K562 treated with DMSO at 1 percent for 48 hours (cell line): Measurements from ENCODE around the gene SNAPC3. TPM values are rescaled to one million over a fixed set of nuclear protein-coding genes. Genes with fewer than 3 reads are reported as not detected.

ENCODE experiments used
- total RNA-seq: library from RNA; unstranded; fragments of 300-600 nt; gene quantifications from 2 replicates; pipeline ENCODE4 v1.2.3, GENCODE V29; 2022; ENCODE audit warnings: low replicate concordance; ENCODE audit errors: extremely low read depth

The SNAPC3 gene
- total RNA-seq, result not detected in 2 replicates

DNA sequence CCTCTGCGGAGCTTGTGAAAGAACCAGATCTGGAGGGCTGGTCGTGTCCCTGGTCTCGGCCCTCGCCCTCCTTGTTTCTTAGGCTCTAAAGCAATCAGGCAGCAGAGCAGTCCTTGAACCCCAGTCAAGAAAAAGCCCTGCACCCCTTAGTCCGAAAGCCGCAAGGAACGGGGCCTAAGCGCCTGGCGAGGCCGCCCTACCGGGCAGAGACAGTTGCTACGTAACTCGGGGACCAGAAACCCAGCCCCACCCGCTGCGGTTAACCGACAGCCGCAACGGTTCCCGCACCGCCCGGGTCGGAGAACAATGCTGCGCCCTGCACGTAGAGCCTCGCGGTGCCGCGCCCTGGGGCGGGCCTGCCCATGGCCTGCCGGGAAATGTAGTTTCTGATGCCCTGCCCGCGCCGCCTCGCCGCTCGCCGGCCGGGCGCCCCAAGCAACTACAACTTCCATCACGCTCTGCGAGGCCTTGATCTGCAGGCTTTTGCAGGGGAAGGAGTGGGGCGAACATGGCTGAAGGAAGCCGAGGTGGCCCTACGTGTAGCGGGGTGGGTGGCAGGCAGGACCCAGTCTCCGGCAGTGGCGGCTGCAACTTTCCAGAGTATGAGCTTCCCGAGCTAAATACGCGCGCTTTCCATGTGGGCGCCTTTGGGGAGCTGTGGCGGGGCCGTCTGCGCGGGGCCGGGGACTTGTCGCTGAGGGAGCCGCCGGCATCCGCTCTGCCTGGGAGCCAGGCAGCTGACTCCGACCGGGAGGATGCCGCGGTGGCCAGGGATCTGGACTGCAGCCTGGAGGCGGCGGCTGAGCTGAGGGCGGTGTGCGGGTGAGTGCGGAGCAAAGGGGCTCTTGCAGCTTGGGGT is at the start of gene SNAPC3:
SNAPC3 (plus strand) TSS at position 505 of the 859 bp plus-strand sequence; CDS start at position 509, 4 bp downstream.

DNA sequence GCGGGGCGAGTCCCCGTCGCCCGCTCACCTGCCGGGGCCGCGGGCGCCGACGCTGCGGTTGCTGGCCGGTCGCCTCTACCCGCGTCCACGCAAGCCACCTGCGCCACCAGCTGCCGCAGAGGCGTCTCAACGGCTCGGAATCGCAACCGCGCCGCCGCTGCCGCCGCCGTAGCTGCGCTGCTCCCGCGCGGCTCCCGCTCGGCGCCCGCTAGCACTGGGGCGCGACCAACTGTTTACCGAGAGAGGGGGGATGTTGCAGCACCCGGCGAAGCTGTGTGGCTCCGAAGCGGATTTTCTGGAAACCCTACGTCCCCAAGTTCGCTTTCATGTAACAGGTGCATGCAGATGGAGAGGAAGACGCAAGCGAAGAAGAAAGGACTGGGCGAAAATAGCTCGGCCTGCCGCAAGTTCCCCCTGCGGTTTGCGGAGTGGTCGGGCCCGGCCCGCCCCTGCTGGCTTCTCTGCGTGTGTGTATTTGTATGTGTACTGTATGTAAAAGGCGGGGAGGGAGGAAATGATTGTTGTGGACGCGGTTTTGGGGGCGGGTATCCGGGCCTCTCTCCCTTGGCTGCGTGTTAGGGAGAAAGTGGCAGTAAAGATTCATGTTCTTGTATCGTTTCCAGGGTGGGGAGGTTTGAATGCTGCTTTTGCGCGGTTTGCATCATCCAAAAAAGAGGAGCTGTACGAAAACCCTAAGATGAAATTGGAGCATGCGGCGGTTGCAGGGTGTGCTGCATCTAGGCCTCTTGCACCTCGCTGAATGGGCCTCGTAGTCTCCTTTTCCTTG is 88.3 kb downstream of the SNAPC3 start, which contains the start of gene PSIP1:
PSIP1 (minus strand) TSS at position 182 of the 787 bp plus-strand sequence. CDS start 782 bp downstream, outside the sequence.

Other genes with a start within 250 kb of the SNAPC3 start
- gene TTC39B, start 115.7 kb upstream of the SNAPC3 start, total RNA-seq, result not detected in 2 replicates
- not detected in 2 replicates for gene PSIP1, start 88.1 kb downstream of the SNAPC3 start, total RNA-seq
- gene CCDC171, start 130.2 kb downstream of the SNAPC3 start, total RNA-seq, result not detected in 2 replicates